Bronchial epithelial cell (primary cell): Measurements from ENCODE around the gene GSN. TPM values are rescaled to one million over a fixed set of nuclear protein-coding genes. Genes with fewer than 3 reads are reported as not detected.

ENCODE experiments used
- DNase-seq: peaks from one replicate; pipeline ENCODE4 v3.0.0-alpha.2; 2010; ENCODE audit warnings: low read depth
- FAIRE-seq: peaks from 2 replicates; lab custom pipeline; 2011; peaks lifted over from hg19 to GRCh38; lab: Jason Lieb, UNC
- H3K27me3 ChIP-seq: 2 replicates; pipeline ENCODE4 v1.5.1; 2011; ENCODE audit warnings: low read length; ENCODE audit not compliant: control insufficient read depth, insufficient read depth
- H3K36me3 ChIP-seq: 2 replicates; pipeline ENCODE4 v1.5.1; 2011; ENCODE audit warnings: low read length; ENCODE audit not compliant: control insufficient read depth, insufficient read depth
- H3K4me3 ChIP-seq: 2 replicates; pipeline ENCODE4 v1.5.1; 2011; ENCODE audit warnings: mild to moderate bottlenecking, low read depth, low read length, control low read depth
- CTCF ChIP-seq: IDR thresholded peaks from 2 replicates; pipeline ENCODE4 v1.5.1; 2011; ENCODE audit warnings: mild to moderate bottlenecking, moderate library complexity, low read length, control low read depth, inconsistent platforms; ENCODE audit not compliant: insufficient read depth, severe bottlenecking
- total RNA-seq: library from RNA; depleted of rRNA; stranded (reverse); fragments of >200 nt; gene quantifications from 2 replicates; pipeline ENCODE4 v1.2.1, GENCODE V29; 2014

Gene GSN
- total RNA-seq, 1 donor from 2014 or later: 420 TPM

- H3K27me3 ChIP-seq: no peaks in the 10 kb centered on the region
- no peak for DNase-seq
- no peaks in the 10 kb centered on the region for H3K36me3 ChIP-seq
- TF ChIP-seq CTCF: no peak
- no peak overlapping the region for H3K4me3 ChIP-seq
- FAIRE-seq: no peak
Observed at GRCh38 chr9:121266356-121266755, 1.6 kb upstream of the GSN start.

GRCh38 chr9:121266906-121267650 lies 884 bp upstream of the GSN start:
- FAIRE-seq: no peak
- no peak overlapping the region for H3K4me3 ChIP-seq
- H3K27me3 ChIP-seq: no peaks in the 10 kb centered on the region
- TF ChIP-seq CTCF: no peak
- H3K36me3 ChIP-seq: peaks cover 4% of the 10 kb centered on the region
- DNase-seq: no peak

GRCh38 chr9:121268598-121268850 lies 562 bp downstream of the GSN start:
- no peak for TF ChIP-seq CTCF
- Histone ChIP-seq H3K36me3 (peaks cover 9% of the 10 kb centered on the region), H3K27me3 (no peaks in the 10 kb centered on the region), H3K4me3 (peak overlapping the region; percentile 94)
- DNase-seq: peak; percentile 37
- FAIRE-seq: no peak

GRCh38 chr9:121268851-121269641 lies 1.1 kb downstream of the GSN start:
- no peak for TF ChIP-seq CTCF
- Histone ChIP-seq H3K36me3 (peaks cover 9% of the 10 kb centered on the region), H3K4me3 (peak overlapping the region; percentile 94), H3K27me3 (no peaks in the 10 kb centered on the region)
- DNase-seq: peak; percentile 25
- no peak for FAIRE-seq

GRCh38 chr9:121269642-121270254 lies 1.8 kb downstream of the GSN start:
- peak overlapping the region; percentile 94 for H3K4me3 ChIP-seq
- FAIRE-seq (no peak), DNase-seq (peak; percentile 70)
- H3K27me3 ChIP-seq: no peaks in the 10 kb centered on the region
- H3K36me3 ChIP-seq: peaks cover 9% of the 10 kb centered on the region
- TF ChIP-seq CTCF: no peak
